ENCODE results near the gene UQCR11.
A peak's percentile ranks its signal among the peaks of the same experiment; 100 is the strongest.
"Not testable (repeated sequence)": the region's sequence is repeated elsewhere in the genome, so short reads cannot be mapped to it uniquely, and the experiment has no call there.

Gene UQCR11

GRCh38 chr19:1605236-1606137 lies at the start of gene UQCR11:
UQCR11 (minus strand) TSS chr19:1605462; CDS start chr19:1605409, 53 bp downstream.
- peak; percentile 89 for FAIRE-seq

GRCh38 chr19:1654178-1654792 lies 49.0 kb upstream of the UQCR11 start:
- DNase-seq (ENCODE audit: insufficient read length, low spot score): no peak
- no peak for FAIRE-seq

More at GRCh38 chr19:1605236-1606137, at the start of gene UQCR11:
- DNase-seq (ENCODE audit: insufficient read length, low spot score): peak; percentile 93

GRCh38 chr19:1653300-1653628 lies 48.0 kb upstream of the UQCR11 start:
- no peak for FAIRE-seq
- no peak for DNase-seq (ENCODE audit: insufficient read length, low spot score)

DNA sequence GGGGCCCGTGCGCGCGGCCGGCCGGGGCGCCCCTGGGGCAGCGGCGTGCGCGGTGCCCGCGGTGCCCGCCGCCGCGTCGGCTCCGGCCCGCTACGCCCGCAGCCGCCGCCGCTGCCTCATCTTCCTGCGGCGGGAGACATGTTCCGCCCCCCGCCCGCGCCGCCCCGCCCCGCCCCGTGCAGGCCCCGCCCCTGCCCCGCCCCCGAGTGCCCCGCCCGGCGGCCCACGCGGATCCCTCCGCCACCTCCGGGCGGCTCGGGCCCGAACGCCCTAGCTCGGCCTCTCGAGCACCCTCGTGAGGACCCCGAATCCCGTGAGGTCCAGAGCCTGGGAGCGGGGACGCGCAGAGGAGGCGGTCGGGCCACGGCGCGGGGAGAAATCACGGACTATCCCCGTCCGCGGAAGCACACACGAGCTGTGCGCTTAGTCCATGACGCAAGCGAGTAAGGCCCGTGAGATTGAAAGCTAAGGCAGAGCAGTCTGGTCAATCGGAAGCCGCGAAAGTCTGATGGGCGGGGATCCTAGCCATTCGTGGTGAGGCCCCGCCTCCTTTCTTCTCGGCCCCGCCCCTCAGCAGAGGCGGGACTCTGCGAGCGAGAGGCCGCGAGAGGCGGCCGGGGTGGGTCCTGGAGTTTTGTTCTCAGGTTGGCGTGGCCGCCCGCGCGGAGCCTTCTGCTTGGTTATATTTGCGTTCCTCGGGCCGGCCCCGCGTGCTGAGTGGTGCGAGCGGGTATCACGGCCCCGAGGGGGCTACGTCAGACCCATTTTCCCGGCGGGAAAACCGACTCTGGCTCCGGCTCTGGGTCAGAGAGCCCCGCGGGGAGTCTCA lies 47.4 kb upstream of the UQCR11 start, which contains the start of gene TCF3:
TSS of gene TCF3 (minus strand) at position 145 of the 829 bp plus-strand sequence. CDS start 2,367 bp downstream, outside the sequence.
- DNase-seq (ENCODE audit: insufficient read length, low spot score) (peak; percentile 98), FAIRE-seq (peak; percentile 72)

DNA sequence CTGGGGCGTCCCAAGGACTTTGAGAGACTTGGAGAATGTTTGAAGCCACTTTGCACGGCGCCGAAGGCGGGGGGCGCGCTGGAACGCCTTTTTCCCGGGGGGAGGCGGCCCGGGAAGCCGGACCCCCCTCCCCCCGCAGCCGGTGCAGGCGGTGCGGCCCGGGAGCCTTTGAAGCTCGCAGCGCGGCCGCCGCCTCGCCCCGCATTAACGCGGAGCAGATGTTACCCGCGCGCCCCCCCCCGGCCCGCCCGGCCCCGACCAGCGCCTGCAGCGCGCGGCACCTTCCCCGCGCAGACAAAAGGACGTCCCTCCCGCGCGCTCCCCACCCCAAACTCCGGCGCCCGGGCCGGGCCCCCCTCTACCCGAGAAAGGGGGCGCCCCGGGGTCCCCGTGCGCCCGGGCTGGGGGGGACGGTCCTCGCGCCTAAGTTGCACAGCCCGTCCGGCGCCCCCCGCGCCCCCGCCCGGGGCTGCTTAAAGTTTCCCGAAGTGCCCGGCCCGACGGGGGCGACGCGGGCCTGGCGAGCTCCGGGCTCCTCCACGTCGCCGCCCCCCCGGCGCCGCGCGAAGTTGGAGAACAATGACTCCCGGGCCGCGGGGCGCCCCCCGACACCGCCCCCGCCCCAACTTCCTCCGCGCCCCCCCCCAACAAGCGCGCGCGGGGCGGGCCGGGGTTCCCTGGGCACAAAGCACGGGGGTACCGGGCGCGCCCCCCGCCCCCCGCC lies 46.5 kb upstream of the UQCR11 start:
- no peak for FAIRE-seq
- no peak for DNase-seq (ENCODE audit: insufficient read length, low spot score)

- FAIRE-seq: no peak
- DNase-seq (ENCODE audit: insufficient read length, low spot score): peak; percentile 25
Measured at GRCh38 chr19:1650650-1651567, 45.6 kb upstream of the UQCR11 start.

- FAIRE-seq: no peak
- no peak for DNase-seq (ENCODE audit: insufficient read length, low spot score)
Measured at GRCh38 chr19:1649706-1650649, 44.7 kb upstream of the UQCR11 start.

- no peak for FAIRE-seq
- DNase-seq (ENCODE audit: insufficient read length, low spot score): no peak
Measured at GRCh38 chr19:1648920-1649541, 43.8 kb upstream of the UQCR11 start.

DNA sequence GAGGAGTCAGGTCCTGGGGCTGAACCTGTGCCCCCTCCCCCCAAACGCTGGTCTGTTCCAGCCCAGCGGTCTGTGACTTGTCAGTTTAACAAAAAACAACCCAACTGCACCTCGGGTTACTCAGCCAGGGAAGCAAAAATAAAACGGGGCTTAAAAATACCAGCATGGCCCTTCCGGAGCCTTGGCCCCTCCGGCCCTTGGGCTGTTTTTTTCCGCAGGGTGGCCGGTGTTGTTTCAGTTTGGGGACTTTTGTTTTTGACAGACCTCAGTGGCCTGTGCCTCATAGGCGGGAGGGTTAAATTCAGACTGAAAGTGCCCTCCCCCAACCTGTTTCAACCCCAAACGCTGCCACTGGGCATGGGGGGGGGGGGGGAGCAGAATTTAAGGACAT lies 43.2 kb upstream of the UQCR11 start:
- DNase-seq (ENCODE audit: insufficient read length, low spot score) (no peak), FAIRE-seq (no peak)

GRCh38 chr19:1647501-1648458 lies 42.5 kb upstream of the UQCR11 start:
- DNase-seq (ENCODE audit: insufficient read length, low spot score) (no peak), FAIRE-seq (no peak)

DNA sequence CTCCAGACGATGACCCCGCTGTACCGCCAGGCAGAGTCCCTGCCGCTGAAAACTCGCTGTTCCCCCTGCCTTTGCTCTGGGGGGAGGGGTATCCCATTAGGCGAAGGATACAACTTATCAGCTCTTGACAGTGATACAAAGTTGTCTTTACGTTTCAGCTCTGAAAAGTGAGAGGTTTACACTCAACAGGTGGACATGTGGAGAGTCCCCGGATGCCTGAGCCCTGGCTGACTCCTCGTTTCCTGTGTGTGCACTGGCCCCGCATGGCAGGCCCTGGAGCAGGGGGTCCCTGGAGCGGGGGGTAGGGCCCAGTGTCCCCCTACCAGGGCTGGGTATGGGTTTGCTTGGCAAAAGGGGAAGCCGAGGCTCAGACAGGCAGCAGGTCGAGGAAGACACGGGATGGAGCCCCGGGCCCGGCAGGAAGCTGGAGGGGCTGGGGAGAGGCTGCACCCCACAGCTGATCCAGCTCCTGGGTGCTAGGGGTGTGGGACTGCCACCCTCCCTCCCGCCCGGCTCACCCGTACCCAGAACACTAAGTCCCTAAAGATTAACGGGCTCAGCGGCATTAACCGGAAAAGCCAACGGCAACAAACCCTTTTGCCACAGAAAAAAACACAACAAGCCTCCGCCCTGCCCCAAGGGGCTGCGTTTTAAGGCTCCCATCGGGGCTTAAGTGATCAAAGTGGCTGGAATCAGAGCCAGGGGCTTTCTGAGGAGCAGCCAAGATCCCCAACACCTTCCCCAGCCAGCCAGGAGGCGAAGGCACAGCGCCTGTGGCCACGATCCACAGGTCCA lies 41.6 kb upstream of the UQCR11 start:
- FAIRE-seq: no peak
- no peak for DNase-seq (ENCODE audit: insufficient read length, low spot score)

DNA sequence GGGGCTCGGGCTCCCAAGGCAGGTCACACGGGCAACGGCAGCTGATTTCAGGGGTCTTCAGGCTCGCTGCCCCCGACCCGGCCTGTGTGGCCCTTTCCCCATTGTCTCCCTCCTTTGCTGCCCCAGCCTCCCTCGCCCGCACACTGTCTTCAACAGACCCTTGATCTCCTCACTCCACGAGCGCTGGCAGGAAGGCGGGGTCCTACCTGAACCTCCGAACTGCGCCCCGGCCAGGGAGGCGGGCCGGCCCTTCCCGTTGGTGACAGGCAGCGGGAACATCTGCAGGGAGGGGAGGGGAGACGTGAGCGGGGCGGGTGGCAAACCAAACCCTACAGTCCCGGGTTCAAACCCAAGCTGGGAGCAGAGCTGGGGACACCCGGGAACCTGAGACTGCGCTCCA lies 40.9 kb upstream of the UQCR11 start:
- FAIRE-seq: no peak
- DNase-seq (ENCODE audit: insufficient read length, low spot score): no peak

DNA sequence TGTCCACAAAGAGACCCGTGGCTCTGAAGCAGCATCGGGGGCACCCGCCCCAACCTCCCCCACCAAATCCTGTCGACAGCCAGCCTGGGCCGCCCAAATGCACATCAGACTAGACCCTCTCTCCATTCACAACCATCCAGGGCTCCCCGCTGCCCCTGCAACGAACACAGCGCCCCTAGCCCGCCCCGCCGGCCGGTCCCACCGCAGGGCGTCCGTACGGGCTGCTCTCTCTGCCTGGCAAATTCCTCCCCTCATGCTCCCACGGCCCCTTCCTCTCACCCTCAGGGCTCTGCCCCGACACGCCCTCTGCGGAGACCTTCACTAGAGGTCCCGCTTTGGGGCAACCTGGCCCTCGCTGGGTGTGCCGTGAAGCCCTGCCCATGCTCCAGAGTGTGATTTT lies 40.0 kb upstream of the UQCR11 start:
- FAIRE-seq (no peak), DNase-seq (ENCODE audit: insufficient read length, low spot score) (no peak)

DNA sequence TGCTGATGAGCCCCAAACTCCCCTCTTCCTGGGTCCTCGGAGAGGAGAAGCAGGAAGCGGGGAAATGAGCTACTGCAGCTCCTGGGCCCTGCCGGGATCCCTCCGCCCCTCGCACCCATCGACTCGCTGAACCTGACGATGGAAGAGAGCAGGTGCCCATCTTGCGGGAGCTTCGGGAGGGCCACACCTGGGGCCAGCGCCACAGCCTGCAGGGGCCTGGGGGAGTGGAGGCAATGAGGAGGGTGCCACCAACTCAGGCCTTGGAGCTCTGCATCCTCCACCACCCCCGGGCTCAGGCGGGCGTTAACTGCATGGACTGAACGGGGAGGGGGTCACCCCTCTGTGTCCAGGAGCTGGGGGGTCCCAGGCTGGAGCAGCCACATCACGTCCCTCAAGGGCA lies 38.8 kb upstream of the UQCR11 start:
- DNase-seq (ENCODE audit: insufficient read length, low spot score) (no peak), FAIRE-seq (no peak)

GRCh38 chr19:1640893-1641448 lies 35.7 kb upstream of the UQCR11 start:
- FAIRE-seq; DNase-seq (ENCODE audit: insufficient read length, low spot score): not testable (repeated sequence)

Measured in HTR-8/SVneo (cell line).